Transverse colon (tissue), 3 donors: Measurements from ENCODE around the gene FRAT2.

Experiments used
- POLR2A ChIP-seq: fragments of 450-650 bp; IDR thresholded peaks from one replicate; pipeline ENCODE4 v1.6.1; 2016; ENCODE audit warnings: antibody characterized with exemption, mild to moderate bottlenecking, moderate library complexity
- POLR2AphosphoS5 ChIP-seq, 3 donors: sonication (generic); formaldehyde crosslinking; IDR thresholded peaks; one replicate each; pipeline ENCODE4 v1.6.1; 2016; ENCODE audit warnings: antibody characterized with exemption in 3 of 3

GRCh38 chr10:97361537-97361901 is 27.0 kb upstream of the FRAT2 start:
- TF ChIP-seq POLR2AphosphoS5 (IDR thresholded peaks at IDR 0.05): no peak
- no peak for TF ChIP-seq POLR2A
